ENCODE data around the gene DDX31. TPM values are rescaled to one million over a fixed set of nuclear protein-coding genes. Genes with fewer than 3 reads are reported as not detected.

The DDX31 gene
- total and polyA plus RNA-seq, 2 experiments from 2014 or later, result 5.8 to 15.8 TPM

DNA sequence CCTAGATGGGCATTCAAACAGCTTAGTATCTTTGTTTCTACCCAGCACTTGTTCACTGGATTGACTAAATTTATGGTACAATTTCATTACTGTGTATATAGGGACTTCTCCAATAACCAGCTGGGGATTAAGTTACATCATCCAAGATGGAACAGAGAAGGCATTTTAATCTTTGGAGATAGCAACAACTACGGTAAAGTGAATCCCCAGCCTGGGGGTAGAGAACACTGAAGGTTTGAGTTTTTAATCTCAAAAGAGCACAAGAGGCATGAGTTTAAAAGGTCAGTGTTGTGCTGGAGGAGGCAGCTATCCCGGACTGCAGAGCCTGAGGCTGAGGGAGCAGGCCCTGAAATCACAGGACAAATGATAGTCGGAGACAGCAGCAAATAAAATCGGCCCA, 28.6 kb downstream of the DDX31 start:
- peaks cover 26% of the 10 kb centered on the region for H3K36me3 ChIP-seq
- no peak for TF ChIP-seq CTCF (IDR thresholded peaks at IDR 0.05; ENCODE audit: low read depth, low read length)
- H3K27me3 ChIP-seq, result no peaks in the 10 kb centered on the region
- H3K27ac ChIP-seq, result peak overlapping the region; percentile 53
- no peak for DNase-seq (ENCODE audit: low read depth in 1 of 2, low spot score in 1 of 2)
- H3K4me1 ChIP-seq (ENCODE audit: low read depth), result peaks cover 17% of the 10 kb centered on the region
- no peaks in the 10 kb centered on the region for H3K9me3 ChIP-seq (ENCODE audit: low read depth)
- H3K4me3 ChIP-seq, result no peak overlapping the region

DNA sequence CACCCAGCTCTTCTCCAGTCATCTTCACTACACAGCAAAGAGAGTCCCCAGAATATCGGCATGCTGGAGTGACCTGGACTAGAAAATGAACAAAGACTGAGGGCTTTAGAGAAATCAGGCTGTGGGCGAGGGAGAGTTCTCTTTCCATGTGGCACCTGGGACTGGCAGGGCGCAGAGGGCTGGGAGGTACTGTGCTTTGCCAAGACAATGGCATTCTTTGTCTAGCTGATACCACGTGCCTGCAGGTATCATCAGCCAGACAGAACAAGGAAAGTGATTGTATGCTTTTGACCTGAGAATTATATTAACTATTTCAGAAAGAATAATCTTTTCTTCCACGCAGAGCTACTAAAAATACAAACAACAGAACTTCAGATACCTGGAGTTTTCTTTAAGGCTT, 30.5 kb downstream of the DDX31 start:
- Histone ChIP-seq H3K4me1 (ENCODE audit: low read depth) (peaks cover 17% of the 10 kb centered on the region), H3K27me3 (no peaks in the 10 kb centered on the region), H3K4me3 (no peak overlapping the region), H3K36me3 (peaks cover 7% of the 10 kb centered on the region), H3K27ac (no peak overlapping the region), H3K9me3 (ENCODE audit: low read depth) (no peaks in the 10 kb centered on the region)
- no peak for DNase-seq (ENCODE audit: low read depth in 1 of 2, low spot score in 1 of 2)
- no peak for TF ChIP-seq CTCF (IDR thresholded peaks at IDR 0.05; ENCODE audit: low read depth, low read length)

DNA sequence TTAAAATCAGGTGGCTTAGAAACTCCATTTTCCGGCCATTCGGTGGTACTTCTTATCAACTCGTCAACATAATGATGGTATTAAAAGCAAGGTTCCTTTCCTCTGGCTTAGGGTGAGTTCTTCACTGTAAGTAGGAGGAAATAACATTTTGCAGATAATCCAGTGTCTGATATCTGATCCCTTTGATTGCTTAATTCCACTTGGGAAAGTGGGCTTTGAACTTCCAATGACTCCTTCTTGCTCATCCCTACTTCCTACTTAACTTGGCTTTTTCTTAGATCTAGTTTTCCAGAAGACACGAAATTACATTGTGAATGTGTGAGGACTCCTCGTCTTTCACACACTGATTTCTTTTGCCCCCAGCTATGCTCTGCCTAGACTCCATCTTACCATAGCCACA, 31.5 kb downstream of the DDX31 start:
- peak in 1 of 2 donors; percentile 40 for DNase-seq (ENCODE audit: low read depth in 1 of 2, low spot score in 1 of 2)

GRCh38 chr9:132637801-132638200, 32.0 kb downstream of the DDX31 start:
- Histone ChIP-seq H3K36me3 (peaks cover 3% of the 10 kb centered on the region), H3K27ac (no peak overlapping the region), H3K9me3 (ENCODE audit: low read depth) (no peaks in the 10 kb centered on the region), H3K4me1 (ENCODE audit: low read depth) (peaks cover 17% of the 10 kb centered on the region), H3K27me3 (no peaks in the 10 kb centered on the region), H3K4me3 (no peak overlapping the region)
- TF ChIP-seq CTCF (IDR thresholded peaks at IDR 0.05; ENCODE audit: low read depth, low read length), result no peak
- DNase-seq (ENCODE audit: low read depth in 1 of 2, low spot score in 1 of 2), result no peak

More for the DNA sequence above, 31.5 kb downstream of the DDX31 start:
- H3K27ac ChIP-seq, result no peak overlapping the region
- TF ChIP-seq CTCF (IDR thresholded peaks at IDR 0.05; ENCODE audit: low read depth, low read length), result no peak
- H3K27me3 ChIP-seq, result no peaks in the 10 kb centered on the region
- no peaks in the 10 kb centered on the region for H3K9me3 ChIP-seq (ENCODE audit: low read depth)
- H3K4me3 ChIP-seq, result no peak overlapping the region
- peaks cover 17% of the 10 kb centered on the region for H3K4me1 ChIP-seq (ENCODE audit: low read depth)
- H3K36me3 ChIP-seq, result peaks cover 3% of the 10 kb centered on the region

DNA sequence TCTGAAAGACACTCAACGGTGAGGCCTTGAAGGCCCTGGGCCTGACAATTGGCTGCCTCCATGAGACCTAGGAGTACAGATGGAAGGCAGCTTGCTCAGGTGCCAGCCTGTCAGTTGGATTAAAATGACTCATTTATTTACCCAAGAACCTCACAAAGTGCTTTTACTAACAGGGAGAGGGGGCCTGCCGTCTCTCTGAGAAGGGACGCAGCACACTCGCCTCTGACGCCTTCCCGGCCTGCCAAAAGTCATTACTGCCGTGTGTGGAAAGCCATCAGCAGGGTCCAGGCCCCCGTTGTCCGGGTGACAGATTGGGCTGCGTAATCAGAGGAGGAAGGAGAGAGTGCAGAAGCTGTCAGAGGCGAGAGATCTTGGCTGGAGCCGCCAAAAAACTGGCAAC, 32.4 kb downstream of the DDX31 start:
- Histone ChIP-seq H3K27me3 (no peaks in the 10 kb centered on the region), H3K4me3 (no peak overlapping the region), H3K36me3 (peaks cover 3% of the 10 kb centered on the region), H3K9me3 (ENCODE audit: low read depth) (no peaks in the 10 kb centered on the region), H3K27ac (no peak overlapping the region), H3K4me1 (ENCODE audit: low read depth) (peaks cover 17% of the 10 kb centered on the region)
- no peak for TF ChIP-seq CTCF (IDR thresholded peaks at IDR 0.05; ENCODE audit: low read depth, low read length)
- DNase-seq (ENCODE audit: low read depth in 1 of 2, low spot score in 1 of 2), result no peak

DNA sequence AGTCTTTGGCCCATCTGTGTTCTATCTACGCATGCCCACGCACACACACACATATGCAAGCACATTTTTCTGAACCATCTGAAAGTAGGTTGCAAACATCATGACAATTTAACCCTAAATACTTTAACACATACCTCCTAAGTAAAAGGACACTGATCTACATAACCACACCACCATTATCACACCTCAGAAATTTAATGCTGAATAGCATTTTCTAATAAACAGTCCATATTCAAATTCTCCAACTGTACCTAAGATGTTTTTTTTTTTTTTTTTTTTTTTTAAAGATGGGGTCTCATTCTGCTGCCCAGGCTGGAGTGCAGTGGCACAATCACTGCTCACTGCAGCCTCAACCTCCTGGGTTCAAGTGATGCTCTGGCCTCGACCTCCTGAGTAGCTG, 35.5 kb downstream of the DDX31 start:
- no peaks in the 10 kb centered on the region for H3K4me1 ChIP-seq (ENCODE audit: low read depth)
- no peak overlapping the region for H3K27ac ChIP-seq
- H3K9me3 ChIP-seq (ENCODE audit: low read depth), result no peaks in the 10 kb centered on the region
- no peak for TF ChIP-seq CTCF (IDR thresholded peaks at IDR 0.05; ENCODE audit: low read depth, low read length)
- H3K36me3 ChIP-seq, result peaks cover 13% of the 10 kb centered on the region
- no peak for DNase-seq (ENCODE audit: low read depth in 1 of 2, low spot score in 1 of 2)
- H3K4me3 ChIP-seq, result no peak overlapping the region
- no peaks in the 10 kb centered on the region for H3K27me3 ChIP-seq
